ENCODE results near the gene ACADM. TPM values are rescaled to one million over a fixed set of nuclear protein-coding genes. Genes with fewer than 3 reads are reported as not detected.

ACADM gene
- total and polyA plus RNA-seq, 2 of the 13 experiments (the other 11 are each of a cell fraction or from before 2014, with no cell fraction given), result 43.7 to 92.2 TPM

GRCh38 chr1:75771978-75772377 is 47.5 kb downstream of the ACADM start:
- no TSS peak for BruUV-seq (replicated peaks)
- H4K20me1 ChIP-seq (ENCODE audit: insufficient read depth, low read length), result no peaks in the 10 kb centered on the region
- intact Hi-C loops (cut with micrococcal nuclease; ENCODE audit: unreplicated experiment), result no loop called here
- no peak overlapping the region for H3K27ac ChIP-seq (ENCODE audit: extremely low read length, insufficient read depth, low read length)
- H3K9me3 ChIP-seq (ENCODE audit: low read length), result no peaks in the 10 kb centered on the region
- ChIA-PET CTCF (ENCODE audit: low intra/inter-chr PET ratio, low total read pairs) (no interaction called here), POLR2A (interaction anchor here (1.4 kb wide), 1 partner anchor 14 kb away, joined by 4 read pairs; the partner anchor contains the start of gene RABGGTB)
- H2AFZ ChIP-seq (ENCODE audit: low read length), result no peak overlapping the region
- no peaks in the 10 kb centered on the region for H3K36me3 ChIP-seq (replicated peaks in 1 of 2; ENCODE audit: control insufficient read depth in 1 of 2, insufficient read depth in 2 of 2, low read length in 2 of 2)
- TF ChIP-seq HMGXB3 (CRISPR knock-in tag; IDR thresholded peaks at IDR 0.05; ENCODE audit: borderline replicate concordance) (no peak), ZNF451 (CRISPR knock-in tag; IDR thresholded peaks at IDR 0.05) (no peak), ZNF124 (CRISPR knock-in tag; IDR thresholded peaks at IDR 0.05) (no peak), PHF20 (CRISPR knock-in tag; IDR thresholded peaks at IDR 0.05) (no peak), NR3C1 (CRISPR knock-in tag; IDR thresholded peaks at IDR 0.05) (no peak), JARID2 (CRISPR knock-in tag; IDR thresholded peaks at IDR 0.05; ENCODE audit: insufficient replicate concordance) (no peak), POLR2A (IDR thresholded peaks at IDR 0.05; ENCODE audit: insufficient read depth in 1 of 2, low read depth in 2 of 2, low read length in 2 of 2) (no peak), YEATS4 (CRISPR knock-in tag; IDR thresholded peaks at IDR 0.05; ENCODE audit: borderline replicate concordance) (no peak)
- TF ChIP-seq, protein P1, sequence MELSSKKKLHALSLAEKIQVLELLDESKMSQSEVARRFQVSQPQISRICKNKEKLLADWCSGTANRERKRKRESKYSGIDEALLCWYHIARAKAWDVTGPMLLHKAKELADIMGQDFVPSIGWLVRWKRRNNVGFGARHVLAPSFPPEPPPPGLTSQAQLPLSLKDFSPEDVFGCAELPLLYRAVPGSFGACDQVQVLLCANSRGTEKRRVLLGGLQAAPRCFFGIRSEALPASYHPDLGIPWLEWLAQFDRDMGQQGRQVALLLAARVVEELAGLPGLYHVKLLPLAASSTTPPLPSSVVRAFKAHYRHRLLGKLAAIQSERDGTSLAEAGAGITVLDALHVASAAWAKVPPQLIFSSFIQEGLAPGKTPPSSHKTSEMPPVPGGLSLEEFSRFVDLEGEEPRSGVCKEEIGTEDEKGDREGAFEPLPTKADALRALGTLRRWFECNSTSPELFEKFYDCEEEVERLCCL (CRISPR knock-in tag; IDR thresholded peaks at IDR 0.05; ENCODE audit: borderline replicate concordance), result no peak
- WGBS (ENCODE audit: low lambda C conversion rate), result 16% methylated on average over 3 of the region's 3 CpGs
- no peaks in the 10 kb centered on the region for H3K27me3 ChIP-seq (ENCODE audit: control insufficient read depth in 1 of 2, insufficient read depth in 2 of 2, low read length in 2 of 2)
- no peak for ATAC-seq
- in situ Hi-C loops (cut with HindIII; ENCODE audit: extremely low pct_ligation_motif_present, low pct_unique_long_range_greater_than_20kb), result no loop called here
- no peak overlapping the region for H3K4me3 ChIP-seq (replicated peaks in 1 of 3; ENCODE audit: insufficient read depth in 1 of 3, low read depth in 2 of 3, low read length in 3 of 3)
- H3K9ac ChIP-seq (ENCODE audit: insufficient read depth, low read depth, low read length), result no peak overlapping the region
- no peak overlapping the region for H3K4me2 ChIP-seq (ENCODE audit: low read depth, low read length)
- no peaks in the 10 kb centered on the region for H3K79me2 ChIP-seq (ENCODE audit: insufficient read depth, low read length)
- DNase-seq (ENCODE audit: low spot score), result no peak
- FAIRE-seq, result no peak
- no peaks in the 10 kb centered on the region for H3K4me1 ChIP-seq (ENCODE audit: insufficient read depth, low read length)
